Measurements from ENCODE around the gene PACRG. TPM values are rescaled to one million over a fixed set of nuclear protein-coding genes. Genes with fewer than 3 reads are reported as not detected.
A peak's percentile ranks its signal among the peaks of the same experiment; 100 is the strongest.

The PACRG gene
- total and polyA plus RNA-seq, 2 donors from 2014 or later = 7.4 to 20.0 TPM

- Histone ChIP-seq H3K9ac (ENCODE audit: low read length in 3 of 3) (no peak overlapping the region), H3K27ac (ENCODE audit: low read depth in 2 of 2, low read length in 2 of 2) (no peak overlapping the region), H3K4me1 (ENCODE audit: control insufficient read depth in 2 of 3, insufficient read depth in 2 of 3, low read depth in 1 of 3, low read length in 3 of 3) (no peaks in the 10 kb centered on the region), H3K36me3 (ENCODE audit: control insufficient read depth in 2 of 3, insufficient read depth in 3 of 3, low read length in 3 of 3) (no peaks in the 10 kb centered on the region), H3K27me3 (ENCODE audit: control insufficient read depth, insufficient read depth, low read length) (no peaks in the 10 kb centered on the region), H3K9me3 (ENCODE audit: control insufficient read depth in 2 of 3, insufficient read depth in 1 of 3, low read length in 3 of 3) (no peaks in the 10 kb centered on the region), H3K4me3 (ENCODE audit: low read length in 3 of 3) (no peak overlapping the region)
- FAIRE-seq (no peak), DNase-seq (peak in 2 of 5 donors; percentile 60 to 66)
- intact Hi-C loops (cut with DNase I) = no loop called here
- TF ChIP-seq, protein P1, sequence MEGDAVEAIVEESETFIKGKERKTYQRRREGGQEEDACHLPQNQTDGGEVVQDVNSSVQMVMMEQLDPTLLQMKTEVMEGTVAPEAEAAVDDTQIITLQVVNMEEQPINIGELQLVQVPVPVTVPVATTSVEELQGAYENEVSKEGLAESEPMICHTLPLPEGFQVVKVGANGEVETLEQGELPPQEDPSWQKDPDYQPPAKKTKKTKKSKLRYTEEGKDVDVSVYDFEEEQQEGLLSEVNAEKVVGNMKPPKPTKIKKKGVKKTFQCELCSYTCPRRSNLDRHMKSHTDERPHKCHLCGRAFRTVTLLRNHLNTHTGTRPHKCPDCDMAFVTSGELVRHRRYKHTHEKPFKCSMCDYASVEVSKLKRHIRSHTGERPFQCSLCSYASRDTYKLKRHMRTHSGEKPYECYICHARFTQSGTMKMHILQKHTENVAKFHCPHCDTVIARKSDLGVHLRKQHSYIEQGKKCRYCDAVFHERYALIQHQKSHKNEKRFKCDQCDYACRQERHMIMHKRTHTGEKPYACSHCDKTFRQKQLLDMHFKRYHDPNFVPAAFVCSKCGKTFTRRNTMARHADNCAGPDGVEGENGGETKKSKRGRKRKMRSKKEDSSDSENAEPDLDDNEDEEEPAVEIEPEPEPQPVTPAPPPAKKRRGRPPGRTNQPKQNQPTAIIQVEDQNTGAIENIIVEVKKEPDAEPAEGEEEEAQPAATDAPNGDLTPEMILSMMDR (IDR thresholded peaks at IDR 0.05; ENCODE audit: borderline replicate concordance, extremely low read depth, insufficient read depth) = no peak
Observed at GRCh38 chr6:163348789-163349680, 621.3 kb downstream of the PACRG start.

DNA sequence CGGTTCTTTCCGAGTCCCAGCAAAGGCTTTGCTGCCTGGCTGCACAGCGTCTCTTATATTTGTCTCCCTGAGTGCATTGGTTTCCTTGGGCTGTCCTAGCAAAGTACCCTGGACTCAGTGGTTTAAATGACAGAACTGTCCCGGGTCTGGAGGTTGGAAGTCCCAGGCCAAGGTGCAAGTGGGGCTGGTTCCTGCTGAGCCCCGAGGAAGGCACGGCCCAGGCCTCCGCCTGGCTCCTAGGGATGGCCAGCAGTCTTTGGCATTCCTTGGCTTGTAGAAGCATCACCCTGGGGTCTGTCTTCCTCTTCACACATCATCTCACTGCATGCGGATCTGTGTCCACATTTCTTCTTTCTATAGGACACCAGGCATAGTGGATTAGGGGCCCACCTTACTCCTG lies 621.9 kb downstream of the PACRG start:
- intact Hi-C loops (cut with DNase I) = no loop called here
- FAIRE-seq (no peak), DNase-seq (no peak)
- Histone ChIP-seq H3K4me3 (ENCODE audit: low read length in 3 of 3) (no peak overlapping the region), H3K4me1 (ENCODE audit: control insufficient read depth in 2 of 3, insufficient read depth in 2 of 3, low read depth in 1 of 3, low read length in 3 of 3) (peaks cover 0 to 4% (median under 1%) of the 10 kb centered on the region in 3 donors), H3K27ac (ENCODE audit: low read depth in 2 of 2, low read length in 2 of 2) (no peak overlapping the region), H3K27me3 (ENCODE audit: control insufficient read depth, insufficient read depth, low read length) (no peaks in the 10 kb centered on the region), H3K9ac (ENCODE audit: low read length in 3 of 3) (no peak overlapping the region), H3K36me3 (ENCODE audit: control insufficient read depth in 2 of 3, insufficient read depth in 3 of 3, low read length in 3 of 3) (no peaks in the 10 kb centered on the region), H3K9me3 (ENCODE audit: control insufficient read depth in 2 of 3, insufficient read depth in 1 of 3, low read length in 3 of 3) (no peaks in the 10 kb centered on the region)
- TF ChIP-seq, protein P1 (IDR thresholded peaks at IDR 0.05; ENCODE audit: borderline replicate concordance, extremely low read depth, insufficient read depth) = no peak

- no peaks in the 10 kb centered on the region for H3K27me3 ChIP-seq (ENCODE audit: control insufficient read depth, insufficient read depth, low read length)
- no peaks in the 10 kb centered on the region for H3K9me3 ChIP-seq (ENCODE audit: control insufficient read depth in 2 of 3, insufficient read depth in 1 of 3, low read length in 3 of 3)
- no peak overlapping the region for H3K4me3 ChIP-seq (ENCODE audit: low read length in 3 of 3)
- intact Hi-C loops (cut with DNase I) = no loop called here
- H3K27ac ChIP-seq (ENCODE audit: low read depth in 2 of 2, low read length in 2 of 2) = no peak overlapping the region
- DNase-seq (no peak), FAIRE-seq (no peak)
- H3K9ac ChIP-seq (ENCODE audit: low read length in 3 of 3) = no peak overlapping the region
- peaks cover 4 to 12% (median 7%) of the 10 kb centered on the region in 3 donors for H3K4me1 ChIP-seq (ENCODE audit: control insufficient read depth in 2 of 3, insufficient read depth in 2 of 3, low read depth in 1 of 3, low read length in 3 of 3)
- H3K36me3 ChIP-seq (ENCODE audit: control insufficient read depth in 2 of 3, insufficient read depth in 3 of 3, low read length in 3 of 3) = no peaks in the 10 kb centered on the region
- TF ChIP-seq, protein P1 (IDR thresholded peaks at IDR 0.05; ENCODE audit: borderline replicate concordance, extremely low read depth, insufficient read depth) = no peak
Observed at GRCh38 chr6:163351013-163351412, 623.2 kb downstream of the PACRG start.

Data from kidney (tissue), 14 donors.